ENCODE measurements around the gene RXFP1.

GRCh38 chr4:158523990-158524535 lies 2.4 kb downstream of the RXFP1 start:
- TF ChIP-seq CTCF (conservative IDR thresholded peaks at IDR 0.05; ENCODE audit: low read depth, low read length) (no peak), EZH2 (IDR thresholded peaks at IDR 0.05; ENCODE audit: borderline replicate concordance, low read depth, low read length, poor library complexity, severe bottlenecking) (no peak)
